Occipital lobe (tissue), 2 donors: Measurements from ENCODE around the gene ERO1A. TPM values are rescaled to one million over a fixed set of nuclear protein-coding genes. Genes with fewer than 3 reads are reported as not detected.

Source experiments
- DNase-seq: peaks from one replicate; lab custom pipeline; 2025; lab: John Stamatoyannopoulos, UW
- total RNA-seq: library from RNA; depleted of rRNA; stranded (reverse); fragments of >200 nt; gene quantifications from one replicate; pipeline ENCODE4 v1.2.3, GENCODE V29; 2014

ERO1A gene
- total RNA-seq, 1 donor from 2014 or later = 42.7 TPM

- DNase-seq = no peak
These were observed 5.4 kb upstream of the ERO1A start for GRCh38 chr14:52700701-52701172.

GRCh38 chr14:52694761-52695480, 437 bp downstream of the ERO1A start:
- peak; percentile 22 for DNase-seq

GRCh38 chr14:52693532-52693931, 1.8 kb downstream of the ERO1A start:
- DNase-seq = no peak

GRCh38 chr14:52693036-52693435, 2.3 kb downstream of the ERO1A start:
- no peak for DNase-seq

- DNase-seq = no peak
These were observed 3.0 kb downstream of the ERO1A start for GRCh38 chr14:52692248-52692962.

- no peak for DNase-seq
These were observed 4.2 kb downstream of the ERO1A start for GRCh38 chr14:52690983-52691760.

- no peak for DNase-seq
These were observed 9.2 kb downstream of the ERO1A start for GRCh38 chr14:52686176-52686575.

GRCh38 chr14:52683985-52684520, 11.3 kb downstream of the ERO1A start:
- no peak for DNase-seq

- DNase-seq = no peak
These were observed 16.8 kb downstream of the ERO1A start for GRCh38 chr14:52678591-52678990.

- DNase-seq = no peak
These were observed 31.5 kb downstream of the ERO1A start for GRCh38 chr14:52663850-52664249.

GRCh38 chr14:52661314-52661713, 34.0 kb downstream of the ERO1A start:
- no peak for DNase-seq

- no peak for DNase-seq
These were observed 34.5 kb downstream of the ERO1A start for GRCh38 chr14:52660832-52661231.

- no peak for DNase-seq
These were observed 35.0 kb downstream of the ERO1A start for GRCh38 chr14:52660325-52660724.

GRCh38 chr14:52656905-52657304, 38.5 kb downstream of the ERO1A start:
- no peak for DNase-seq

GRCh38 chr14:52650774-52651173, 44.6 kb downstream of the ERO1A start:
- DNase-seq = no peak

- no peak for DNase-seq
These were observed 45.8 kb downstream of the ERO1A start for GRCh38 chr14:52649511-52649910.

- no peak for DNase-seq
These were observed 53.6 kb downstream of the ERO1A start for GRCh38 chr14:52641745-52642144.

- no peak for DNase-seq
These were observed 55.2 kb downstream of the ERO1A start for GRCh38 chr14:52640137-52640536.

GRCh38 chr14:52619687-52620086, 75.7 kb downstream of the ERO1A start:
- DNase-seq = no peak

- DNase-seq = no peak
These were observed 76.8 kb downstream of the ERO1A start for GRCh38 chr14:52618602-52619001.

GRCh38 chr14:52610187-52610586, 85.2 kb downstream of the ERO1A start:
- no peak for DNase-seq
